SK-N-SH (cell line): ENCODE results near the gene FOXO1. TPM values are rescaled to one million over a fixed set of nuclear protein-coding genes. Genes with fewer than 3 reads are reported as not detected.

Experiments
- CTCF ChIA-PET: fragments of 300-600, 350-600 bp; formaldehyde crosslinking; extraction: SDS; loops from one replicate; lab custom pipeline; 2021; lab: Yijun Ruan, JAX
- POLR2A ChIA-PET: fragments of 350-600 bp; sonication (Branson Sonifier 250); formaldehyde crosslinking; extraction: SDS; loops from one replicate; lab custom pipeline; 2020; ENCODE audit warnings: antibody characterized with exemption, inconsistent platforms; lab: Yijun Ruan, JAX
- DNase-seq: peaks from one replicate; pipeline ENCODE4 v3.0.0; 2012
- H2AFZ ChIP-seq: fragments of 200-600 bp; sonication (generic); 2 replicates; pipeline ENCODE4 v1.8.1; 2016; ENCODE audit warnings: antibody characterized with exemption, mild to moderate bottlenecking, low read depth
- H3F3A ChIP-seq: fragments of 200-600 bp; sonication (generic); replicated peaks from 2 replicates; pipeline ENCODE3; 2016; ENCODE audit warnings: antibody characterized with exemption, mild to moderate bottlenecking; ENCODE audit not compliant: insufficient read depth
- H3K27ac ChIP-seq, 2 experiments: fragments of 200-500 bp in 1 of 2; fragments of 200-600 bp in 1 of 2; sonication (Bioruptor generic) in 1 of 2; sonication (generic), shearing (Covaris generic) in 1 of 2; 2 replicates each; pipeline versions ENCODE4 v1.5.1 to v1.6.1; 2014 to 2016; ENCODE audit warnings: low read depth in 2 of 2, inconsistent platforms in 1 of 2, low read length in 1 of 2, mild to moderate bottlenecking in 1 of 2, mixed read lengths in 1 of 2
- H3K27me3 ChIP-seq: fragments of 200-600 bp; sonication (generic), shearing (Covaris generic); 2 replicates; pipeline ENCODE4 v1.6.1; 2016; ENCODE audit warnings: mixed run types; ENCODE audit not compliant: insufficient read depth
- H3K36me3 ChIP-seq, 2 experiments: fragments of 200-500 bp in 1 of 2; fragments of 200-600 bp in 1 of 2; sonication (Bioruptor generic) in 1 of 2; sonication (generic) in 1 of 2; replicated peaks in 1 of 2; 2 replicates each; pipeline versions ENCODE3 to v1.5.1; 2014 to 2016; ENCODE audit warnings: low read length in 1 of 2, mild to moderate bottlenecking in 1 of 2; ENCODE audit not compliant: insufficient read depth in 2 of 2, control insufficient read depth in 1 of 2
- H3K4me1 ChIP-seq, 2 experiments: fragments of 200-500 bp in 1 of 2; fragments of 200-600 bp in 1 of 2; sonication (Bioruptor generic) in 1 of 2; sonication (generic), shearing (Covaris generic) in 1 of 2; 2 replicates each; pipeline versions ENCODE4 v1.5.1 to v1.6.1; 2014 to 2016; ENCODE audit warnings: low read depth in 1 of 2, low read length in 1 of 2, mixed run types in 1 of 2; ENCODE audit not compliant: insufficient read depth in 2 of 2, control insufficient read depth in 1 of 2
- H3K4me2 ChIP-seq: fragments of 200-600 bp; sonication (generic), shearing (Covaris generic); 2 replicates; pipeline ENCODE4 v1.6.1; 2017; ENCODE audit warnings: mixed run types
- H3K4me3 ChIP-seq, 2 experiments: fragments of 200-500 bp in 1 of 2; fragments of 200-600 bp in 1 of 2; sonication (Bioruptor generic) in 1 of 2; sonication (generic), shearing (Covaris generic) in 1 of 2; 2 replicates each; pipeline versions ENCODE4 v1.5.1 to v1.8.1; 2014 to 2016; ENCODE audit warnings: low read depth in 2 of 2, inconsistent platforms in 1 of 2, low read length in 1 of 2, mild to moderate bottlenecking in 1 of 2, mixed read lengths in 1 of 2, moderate library complexity in 1 of 2
- H3K79me2 ChIP-seq: fragments of 200-600 bp; sonication (generic); 2 replicates; pipeline ENCODE4 v1.8.1; 2017; ENCODE audit warnings: mild to moderate bottlenecking; ENCODE audit not compliant: insufficient read depth
- H3K9ac ChIP-seq: fragments of 200-600 bp; sonication (generic); 2 replicates; pipeline ENCODE4 v1.6.1; 2017; ENCODE audit warnings: mixed run types
- H3K9me2 ChIP-seq: fragments of 200-600 bp; sonication (generic); 2 replicates; pipeline ENCODE4 v1.6.1; 2017; ENCODE audit warnings: mixed run types
- H3K9me3 ChIP-seq: fragments of 200-600 bp; sonication (generic); 2 replicates; pipeline ENCODE4 v1.6.1; 2017; ENCODE audit warnings: mixed run types, mild to moderate bottlenecking, moderate library complexity
- H4K20me1 ChIP-seq: fragments of 200-600 bp; sonication (generic); 2 replicates; pipeline ENCODE4 v1.6.1; 2017; ENCODE audit warnings: mild to moderate bottlenecking, mixed run types; ENCODE audit not compliant: insufficient read depth
- CTCF ChIP-seq: fragments of 200-600 bp; sonication (generic); IDR thresholded peaks from 2 replicates; pipeline ENCODE4 v1.6.1; 2017; ENCODE audit warnings: antibody characterized with exemption, mild to moderate bottlenecking, moderate library complexity
- ELF1 ChIP-seq: IDR thresholded peaks from 2 replicates; pipeline ENCODE4 v1.4.0; 2012
- EP300 ChIP-seq, 2 experiments: IDR thresholded peaks; 2 replicates each; pipeline versions ENCODE4 v1.4.0 to v1.6.1; 2012; ENCODE audit warnings: borderline replicate concordance in 1 of 2, low read depth in 1 of 2, low read length in 1 of 2
- EZH2phosphoT487 ChIP-seq: fragments of 200-600 bp; sonication (generic); IDR thresholded peaks from 2 replicates; pipeline ENCODE4 v1.6.1; 2017; ENCODE audit warnings: low read depth, mixed run types, mild to moderate bottlenecking, antibody characterized with exemption, moderate library complexity, borderline replicate concordance
- FOXM1 ChIP-seq: IDR thresholded peaks from 2 replicates; pipeline ENCODE4 v1.4.0; 2012; ENCODE audit warnings: low read depth, mild to moderate bottlenecking
- GATA2 ChIP-seq: sonication (generic); formaldehyde crosslinking; IDR thresholded peaks from 2 replicates; pipeline ENCODE4 v1.5.0; 2020; ENCODE audit warnings: mild to moderate bottlenecking, missing genetic modification reagents
- IRF3 ChIP-seq: fragments of 150-350 bp; IDR thresholded peaks from 2 replicates; pipeline ENCODE4 v1.6.1; 2016; ENCODE audit warnings: mild to moderate bottlenecking, low read depth, low read length
- MAX ChIP-seq: IDR thresholded peaks from 2 replicates; pipeline ENCODE4 v1.4.0; 2012; ENCODE audit warnings: low read depth
- MEF2A ChIP-seq: IDR thresholded peaks from 2 replicates; pipeline ENCODE4 v1.4.0; 2012; ENCODE audit warnings: low read depth, borderline replicate concordance
- NFIC ChIP-seq: IDR thresholded peaks from 2 replicates; pipeline ENCODE4 v1.4.0; 2012; ENCODE audit warnings: borderline replicate concordance
- PBX3 ChIP-seq: IDR thresholded peaks from 2 replicates; pipeline ENCODE4; 2012
- POLR2AphosphoS5 ChIP-seq: IDR thresholded peaks from 2 replicates; pipeline ENCODE4 v1.6.1; 2012; ENCODE audit warnings: low read depth, low read length
- RAD21 ChIP-seq: IDR thresholded peaks from 2 replicates; pipeline ENCODE4 v1.6.1; 2012; ENCODE audit warnings: mild to moderate bottlenecking, low read length
- REST ChIP-seq: IDR thresholded peaks from 2 replicates; pipeline ENCODE4 v1.6.1; 2012; ENCODE audit warnings: mild to moderate bottlenecking, low read depth, low read length, moderate library complexity
- SIN3A ChIP-seq: IDR thresholded peaks from 2 replicates; pipeline ENCODE4 v1.6.1; 2012; ENCODE audit warnings: low read depth, mild to moderate bottlenecking, low read length, moderate library complexity, borderline replicate concordance
- TEAD4 ChIP-seq: IDR thresholded peaks from 2 replicates; pipeline ENCODE4 v1.4.0; 2012; ENCODE audit warnings: mild to moderate bottlenecking, borderline replicate concordance; ENCODE audit not compliant: insufficient read depth
- YY1 ChIP-seq: IDR thresholded peaks from 2 replicates; pipeline ENCODE4 v1.4.0; 2012; ENCODE audit warnings: low read depth, mild to moderate bottlenecking
- ZBTB33 ChIP-seq: IDR thresholded peaks from 2 replicates; pipeline ENCODE4 v1.4.0; 2012; ENCODE audit warnings: low read depth, borderline replicate concordance
- WGBS: methylation state at CpG from one replicate; pipeline ENCODE4 v1.1.6; 2017; ENCODE audit warnings: low lambda C conversion rate; 5-methylcytosine and 5-hydroxymethylcytosine counted together
- polyA plus RNA-seq, 3 experiments: library from polyadenylated mRNA; depleted of rRNA; stranded (reverse); fragments of >200 nt; gene quantifications; 2 replicates each; pipeline ENCODE4 v1.2.3, GENCODE V29; 2012

FOXO1 gene
- polyA plus RNA-seq, 1 of the 3 experiments (the other 2 are of a cell fraction): 1.8 TPM

GRCh38 chr13:40644838-40645604 is 21.4 kb downstream of the FOXO1 start:
- no peak for TF ChIP-seq NFIC
- no peak for TF ChIP-seq FOXM1
- TF ChIP-seq RAD21: no peak
- TF ChIP-seq CTCF: no peak
- no peak for TF ChIP-seq MAX
- no peak for TF ChIP-seq ELF1
- TF ChIP-seq SIN3A: no peak
- no peak for TF ChIP-seq ZBTB33
- TF ChIP-seq GATA2: no peak
- no peak for TF ChIP-seq TEAD4
- no peak for TF ChIP-seq REST
- TF ChIP-seq PBX3: no peak
- TF ChIP-seq EZH2phosphoT487: no peak
- TF ChIP-seq MEF2A: no peak
- no peak for TF ChIP-seq IRF3
- TF ChIP-seq YY1: no peak
- no peak for TF ChIP-seq EP300 (IDR thresholded peaks at IDR 0.05; ENCODE audit: borderline replicate concordance in 1 of 2, low read depth in 1 of 2, low read length in 1 of 2)
- no peak for TF ChIP-seq POLR2AphosphoS5
- DNase-seq: no peak
- no peak overlapping the region for H2AFZ ChIP-seq
- peaks cover 7% of the 10 kb centered on the region; the same call in 1 of the 2 replicates for H4K20me1 ChIP-seq
- H3K9ac ChIP-seq: no peak overlapping the region
- H3K27me3 ChIP-seq: no peaks in the 10 kb centered on the region
- ChIA-PET CTCF (interaction anchor here (1.3 kb wide), 1 partner anchor 576 kb away, joined by 3 read pairs; no protein-coding TSS in a partner anchor), POLR2A (no interaction called here)
- no peak overlapping the region for H3K4me3 ChIP-seq
- WGBS: 90% methylated on average over 3 of the region's 3 CpGs
- H3K27ac ChIP-seq: no peak overlapping the region
- no peak overlapping the region for H3K4me2 ChIP-seq
- H3K36me3 ChIP-seq: no peaks in the 10 kb centered on the region
- H3K4me1 ChIP-seq: peaks cover 8 to 10% of the 10 kb centered on the region in 2 experiments; a peak in 3 of 4 replicates
- no peaks in the 10 kb centered on the region for H3K9me3 ChIP-seq
- no peaks in the 10 kb centered on the region for H3K9me2 ChIP-seq
- no peaks in the 10 kb centered on the region for H3F3A ChIP-seq
- peaks cover 28% of the 10 kb centered on the region; the same call in 1 of the 2 replicates for H3K79me2 ChIP-seq
